Keratinocyte (primary cell): ENCODE data around the gene HDHD5. TPM values are rescaled to one million over a fixed set of nuclear protein-coding genes. Genes with fewer than 3 reads are reported as not detected.

ENCODE experiments used
- DNase-seq: peaks from one replicate; pipeline ENCODE4 v3.0.0-alpha.2; 2011; ENCODE audit warnings: low read depth, missing footprints, low spot score
- FAIRE-seq: peaks from 2 replicates; lab custom pipeline; 2011; peaks lifted over from hg19 to GRCh38; lab: Jason Lieb, UNC
- H2AFZ ChIP-seq: 2 replicates; pipeline ENCODE4 v1.6.0; 2012; ENCODE audit warnings: low read length, control low read depth, inconsistent platforms; ENCODE audit not compliant: control insufficient read depth
- H3K27ac ChIP-seq: 2 replicates; pipeline ENCODE4 v1.5.1; 2011; ENCODE audit warnings: low read length; ENCODE audit not compliant: control insufficient read depth, insufficient read depth
- H3K27me3 ChIP-seq: 3 replicates; pipeline ENCODE4 v1.6.0; 2011; ENCODE audit warnings: low read length; ENCODE audit not compliant: control insufficient read depth, insufficient read depth; ENCODE audit errors: extremely low read depth
- H3K36me3 ChIP-seq, 2 experiments: 2 replicates in 1 of 2; 3 replicates in 1 of 2; pipeline ENCODE4 v1.5.1; 2011; ENCODE audit warnings: low read length in 2 of 2, mild to moderate bottlenecking in 1 of 2; ENCODE audit not compliant: control insufficient read depth in 2 of 2, insufficient read depth in 2 of 2; ENCODE audit errors: extremely low read depth in 1 of 2
- H3K4me1 ChIP-seq: 3 replicates; pipeline ENCODE4 v1.5.1; 2011; ENCODE audit warnings: low read length; ENCODE audit not compliant: control insufficient read depth, insufficient read depth; ENCODE audit errors: extremely low read depth
- H3K4me2 ChIP-seq: 3 replicates; pipeline ENCODE4 v1.6.0; 2011; ENCODE audit warnings: low read depth, low read length; ENCODE audit not compliant: control insufficient read depth, insufficient read depth; ENCODE audit errors: extremely low read depth
- H3K4me3 ChIP-seq, 3 experiments: fragments of 200-600 bp in 1 of 3; sonication (generic) in 1 of 3; 2 replicates in 2 of 3; 3 replicates in 1 of 3; pipeline ENCODE4 v1.5.1; 2011 to 2016; ENCODE audit warnings: low read length in 3 of 3, mild to moderate bottlenecking in 3 of 3, control low read depth in 2 of 3, inconsistent platforms in 1 of 3, low read depth in 1 of 3, mixed read lengths in 1 of 3, mixed run types in 1 of 3, moderate library complexity in 1 of 3; ENCODE audit not compliant: control insufficient read depth in 2 of 3, insufficient read depth in 2 of 3; ENCODE audit errors: extremely low read depth in 1 of 3
- H3K79me2 ChIP-seq: 2 replicates; pipeline ENCODE4 v1.6.0; 2012; ENCODE audit warnings: low read length; ENCODE audit not compliant: control insufficient read depth, insufficient read depth
- H3K9ac ChIP-seq: 3 replicates; pipeline ENCODE4 v1.6.0; 2011; ENCODE audit warnings: low read length; ENCODE audit not compliant: control insufficient read depth, insufficient read depth; ENCODE audit errors: extremely low read depth
- H3K9me1 ChIP-seq: 3 replicates; pipeline ENCODE4 v1.6.0; 2011; ENCODE audit warnings: low read length; ENCODE audit not compliant: control insufficient read depth, insufficient read depth; ENCODE audit errors: extremely low read depth
- H3K9me3 ChIP-seq: 2 replicates; pipeline ENCODE4 v1.5.1; 2012; ENCODE audit warnings: low read depth, low read length; ENCODE audit not compliant: control insufficient read depth
- H4K20me1 ChIP-seq: 3 replicates; pipeline ENCODE4 v1.6.0; 2011; ENCODE audit warnings: low read length; ENCODE audit not compliant: control insufficient read depth, insufficient read depth; ENCODE audit errors: extremely low read depth
- EZH2 ChIP-seq: IDR thresholded peaks from one replicate; pipeline ENCODE4 v1.6.1; 2012; ENCODE audit warnings: inconsistent platforms, mild to moderate bottlenecking, low read length, moderate library complexity
- dilution Hi-C: fragments of 300-500 bp; cut with MboI; formaldehyde crosslinking; loops from one replicate; pipeline ENCODE4 v1.7.0; 2020; ENCODE audit warnings: low sequenced_read_pairs; ENCODE audit not compliant: extremely low pct_ligation_motif_present
- polyA plus RNA-seq, 5 experiments: library from polyadenylated mRNA; depleted of rRNA in 3 of 5; stranded (reverse) in 3 of 5; stranded (forward) in 1 of 5; unstranded in 1 of 5; fragments of >200 nt; gene quantifications; 1 replicate in 1 of 5; 2 replicates in 3 of 5; 3 replicates in 1 of 5; pipeline versions ENCODE4 v1.2.1 to v1.2.3, GENCODE V29; 2011 to 2012; ENCODE audit warnings: missing spikeins in 2 of 5, low read depth in 1 of 5, low replicate concordance in 1 of 5
- TF ChIP-seq, protein P1 (sequence below), 3 experiments: IDR thresholded peaks in 1 of 3; conservative IDR thresholded peaks in 1 of 3; optimal IDR thresholded peaks in 1 of 3; 2 replicates in 2 of 3; 3 replicates in 1 of 3; pipeline versions ENCODE3 to v1.5.1; 2011; ENCODE audit warnings: low read length in 3 of 3, mild to moderate bottlenecking in 3 of 3, moderate library complexity in 2 of 3, control low read depth in 1 of 3, inconsistent platforms in 1 of 3; ENCODE audit not compliant: insufficient read depth in 2 of 3; ENCODE audit errors: extremely low read depth in 1 of 3

The HDHD5 gene
- polyA plus RNA-seq, 1 donor (not counting 4 experiments of a cell fraction or from before 2014, with no cell fraction given) = 22.6 TPM

DNA sequence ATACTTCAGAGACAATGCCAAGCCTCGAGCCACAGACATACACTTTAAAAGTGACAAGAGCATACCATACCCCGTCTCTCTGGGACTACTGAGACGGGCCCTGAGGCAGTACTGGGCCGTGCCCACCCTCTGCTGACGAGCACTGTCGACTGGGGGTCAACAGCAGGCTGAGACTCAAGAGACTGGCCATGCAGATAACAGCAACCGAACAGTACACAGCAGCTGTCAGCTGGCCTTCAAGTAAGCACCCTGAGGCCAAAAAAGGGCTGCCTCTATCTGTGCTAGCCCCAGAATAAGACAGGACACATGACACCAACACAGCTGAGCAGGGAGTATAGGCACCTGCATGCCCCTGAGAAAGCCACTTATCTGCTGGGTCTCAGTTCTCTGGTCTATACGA, 19.1 kb downstream of the HDHD5 start:
- no peak overlapping the region for H2AFZ ChIP-seq
- H3K9me1 ChIP-seq = no peaks in the 10 kb centered on the region
- no peak for DNase-seq
- TF ChIP-seq, protein P1, sequence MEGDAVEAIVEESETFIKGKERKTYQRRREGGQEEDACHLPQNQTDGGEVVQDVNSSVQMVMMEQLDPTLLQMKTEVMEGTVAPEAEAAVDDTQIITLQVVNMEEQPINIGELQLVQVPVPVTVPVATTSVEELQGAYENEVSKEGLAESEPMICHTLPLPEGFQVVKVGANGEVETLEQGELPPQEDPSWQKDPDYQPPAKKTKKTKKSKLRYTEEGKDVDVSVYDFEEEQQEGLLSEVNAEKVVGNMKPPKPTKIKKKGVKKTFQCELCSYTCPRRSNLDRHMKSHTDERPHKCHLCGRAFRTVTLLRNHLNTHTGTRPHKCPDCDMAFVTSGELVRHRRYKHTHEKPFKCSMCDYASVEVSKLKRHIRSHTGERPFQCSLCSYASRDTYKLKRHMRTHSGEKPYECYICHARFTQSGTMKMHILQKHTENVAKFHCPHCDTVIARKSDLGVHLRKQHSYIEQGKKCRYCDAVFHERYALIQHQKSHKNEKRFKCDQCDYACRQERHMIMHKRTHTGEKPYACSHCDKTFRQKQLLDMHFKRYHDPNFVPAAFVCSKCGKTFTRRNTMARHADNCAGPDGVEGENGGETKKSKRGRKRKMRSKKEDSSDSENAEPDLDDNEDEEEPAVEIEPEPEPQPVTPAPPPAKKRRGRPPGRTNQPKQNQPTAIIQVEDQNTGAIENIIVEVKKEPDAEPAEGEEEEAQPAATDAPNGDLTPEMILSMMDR (optimal IDR thresholded peaks at IDR 0.05 in 1 of 3, IDR thresholded peaks at IDR 0.05 in 1 of 3, conservative IDR thresholded peaks at IDR 0.05 in 1 of 3; ENCODE audit: extremely low read depth in 1 of 3, insufficient read depth in 2 of 3, low read length in 3 of 3) = no peak
- no peak for TF ChIP-seq EZH2
- no peak for FAIRE-seq
- H3K27ac ChIP-seq = no peak overlapping the region
- dilution Hi-C loops = no loop called here
- no peak overlapping the region for H3K4me2 ChIP-seq
- H4K20me1 ChIP-seq = no peaks in the 10 kb centered on the region
- no peaks in the 10 kb centered on the region for H3K9me3 ChIP-seq
- H3K4me1 ChIP-seq = no peaks in the 10 kb centered on the region
- no peaks in the 10 kb centered on the region for H3K79me2 ChIP-seq
- peaks cover 15 to 18% of the 10 kb centered on the region in 2 experiments for H3K36me3 ChIP-seq
- no peaks in the 10 kb centered on the region for H3K27me3 ChIP-seq
- no peak overlapping the region for H3K9ac ChIP-seq
- no peak overlapping the region for H3K4me3 ChIP-seq

DNA sequence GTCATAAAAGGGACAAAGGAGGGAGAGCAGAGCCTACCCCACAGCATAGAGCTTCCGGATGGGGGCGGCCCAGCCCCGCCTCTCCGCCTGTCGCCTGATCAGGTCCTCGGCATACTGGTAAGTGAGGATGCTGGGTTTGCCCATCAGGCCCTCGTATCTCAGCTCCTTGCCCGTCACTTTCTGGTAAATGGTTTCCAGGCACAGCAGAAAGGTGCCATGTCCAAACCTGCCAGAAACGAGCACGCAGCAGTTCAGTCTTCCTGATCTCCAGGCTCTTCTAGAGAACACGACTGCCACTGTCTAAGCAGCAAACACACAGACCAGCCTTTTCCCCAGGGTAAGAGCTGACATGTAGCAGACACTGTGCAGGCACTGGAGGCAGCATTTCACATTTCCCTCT, 20.6 kb downstream of the HDHD5 start:
- no peaks in the 10 kb centered on the region for H3K9me1 ChIP-seq
- no peaks in the 10 kb centered on the region for H4K20me1 ChIP-seq
- H3K4me3 ChIP-seq = no peak overlapping the region
- no peak overlapping the region for H3K27ac ChIP-seq
- H3K9ac ChIP-seq = no peak overlapping the region
- H3K36me3 ChIP-seq = peaks cover 13 to 14% of the 10 kb centered on the region in 2 experiments
- no peaks in the 10 kb centered on the region for H3K9me3 ChIP-seq
- dilution Hi-C loops = no loop called here
- H3K4me1 ChIP-seq = no peaks in the 10 kb centered on the region
- no peaks in the 10 kb centered on the region for H3K27me3 ChIP-seq
- no peak for DNase-seq
- TF ChIP-seq, protein P1 (optimal IDR thresholded peaks at IDR 0.05 in 1 of 3, IDR thresholded peaks at IDR 0.05 in 1 of 3, conservative IDR thresholded peaks at IDR 0.05 in 1 of 3; ENCODE audit: extremely low read depth in 1 of 3, insufficient read depth in 2 of 3, low read length in 3 of 3) = no peak
- no peak for TF ChIP-seq EZH2
- no peak overlapping the region for H2AFZ ChIP-seq
- FAIRE-seq = no peak
- no peak overlapping the region for H3K4me2 ChIP-seq
- no peaks in the 10 kb centered on the region for H3K79me2 ChIP-seq
